Activated effector memory CD4-positive, alpha-beta T cell treated with anti-CD3 and anti-CD28 coated beads, Interleukin-2, amount 50 U/mL, for 16 hours (primary cell): ENCODE measurements around the gene SLC36A2.
"Not testable (repeated sequence)": the region's sequence is repeated elsewhere in the genome, so short reads cannot be mapped to it uniquely, and the experiment has no call there.

Source experiments
- DNase-seq: peaks from one replicate; pipeline ENCODE4 v3.0.0-alpha.2; 2020

The SLC36A2 gene

DNA sequence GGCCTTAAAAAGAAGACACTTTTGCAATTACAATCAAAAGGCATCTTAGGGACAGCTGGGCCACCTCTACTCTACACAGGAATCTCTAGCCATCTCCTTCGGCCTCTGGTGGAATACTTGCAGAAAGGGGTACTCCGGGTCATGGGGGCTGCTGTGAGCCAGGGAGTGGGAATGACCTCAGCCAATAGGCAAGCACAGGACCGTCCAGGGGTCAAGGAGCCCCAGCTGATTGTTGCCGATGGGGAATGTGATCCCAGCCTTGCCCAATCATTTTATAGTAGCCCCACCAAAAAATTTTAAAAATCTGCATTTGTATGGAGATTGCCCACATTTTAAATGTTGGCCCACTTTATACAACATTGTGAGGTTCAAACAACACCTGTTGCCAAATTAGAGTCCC is 26.9 kb downstream of the SLC36A2 start:
- DNase-seq, result no peak

GRCh38 chr5:151318850-151319732 is 28.3 kb downstream of the SLC36A2 start:
- DNase-seq, result no peak

GRCh38 chr5:151317871-151318270 is 29.5 kb downstream of the SLC36A2 start:
- no peak for DNase-seq

DNA sequence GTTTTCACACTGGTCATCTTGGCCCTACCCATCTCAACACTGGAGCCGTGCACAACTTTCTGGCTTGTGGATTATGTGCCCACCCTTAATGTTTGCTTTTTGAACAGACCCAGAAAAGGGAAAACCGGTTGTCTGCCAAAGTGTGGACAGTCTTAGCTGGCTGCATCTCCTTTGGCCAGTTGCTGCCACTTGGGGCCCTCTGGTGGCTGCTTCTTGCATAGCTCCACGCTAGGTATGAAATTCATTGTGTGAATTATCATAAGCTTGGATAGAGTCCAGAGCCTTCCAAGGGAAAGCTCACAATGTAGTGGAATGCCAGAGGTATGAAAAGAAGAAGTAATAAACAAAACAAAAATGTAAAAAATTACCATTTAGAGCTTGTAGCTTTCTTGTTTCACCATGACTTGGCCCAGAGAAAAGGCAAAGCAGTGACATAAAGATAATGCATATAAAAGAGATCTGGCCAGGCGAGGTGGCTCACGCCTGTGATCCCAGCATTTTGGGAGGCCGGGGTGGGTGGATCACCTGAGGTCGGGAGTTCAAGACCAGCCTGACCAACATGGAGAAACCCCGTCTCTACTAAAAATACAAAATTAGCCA is 31.3 kb downstream of the SLC36A2 start:
- peak; percentile 75 for DNase-seq

DNA sequence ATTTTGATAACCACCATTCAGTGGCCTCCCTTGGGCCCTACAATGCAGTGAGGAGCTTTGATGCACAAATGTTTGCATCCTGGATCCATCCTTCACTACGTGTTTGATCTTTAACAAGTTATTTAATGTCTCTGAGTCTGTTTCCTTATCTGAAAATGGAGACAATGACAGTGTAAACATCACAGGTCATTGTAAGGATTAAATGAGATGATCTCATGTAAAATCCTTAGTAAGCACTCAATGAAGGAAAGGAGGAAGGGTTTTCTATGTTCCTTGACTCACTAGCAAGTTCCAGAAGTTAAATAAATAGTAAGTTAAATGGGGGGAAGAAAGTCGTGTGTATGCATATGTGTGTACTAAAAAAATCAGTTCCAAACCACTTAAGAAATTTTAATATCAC is 34.0 kb downstream of the SLC36A2 start:
- no peak for DNase-seq

DNA sequence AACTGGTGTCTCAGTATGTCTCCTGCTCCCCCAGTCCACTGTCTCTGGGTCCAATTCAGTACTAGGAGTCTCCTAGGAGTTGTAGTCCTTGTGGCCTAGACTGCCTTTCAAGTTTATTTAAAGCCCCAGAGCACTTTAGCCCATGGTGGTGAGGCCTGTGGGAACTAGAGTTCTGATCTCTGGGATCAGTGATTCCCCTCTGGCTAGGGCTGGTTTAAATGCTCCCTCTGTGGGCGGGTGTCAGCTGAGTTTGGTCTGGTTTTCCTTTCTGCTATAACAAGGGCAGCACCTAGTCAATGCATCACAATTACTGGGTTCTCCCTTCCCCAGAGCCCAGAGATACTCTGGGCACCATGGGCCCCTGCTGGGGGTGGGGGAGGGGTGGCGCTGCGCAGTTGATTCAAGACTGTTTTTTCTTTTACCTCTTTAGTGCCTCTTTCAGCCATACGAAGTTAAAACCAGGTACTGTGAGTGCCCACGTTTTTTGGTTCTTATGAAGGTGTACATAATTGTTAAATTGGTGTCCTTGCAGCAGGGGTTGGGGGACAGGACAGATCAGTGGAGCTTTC is 34.5 kb downstream of the SLC36A2 start:
- DNase-seq, result no peak

GRCh38 chr5:151310932-151311331 is 36.4 kb downstream of the SLC36A2 start:
- DNase-seq, result no peak

DNA sequence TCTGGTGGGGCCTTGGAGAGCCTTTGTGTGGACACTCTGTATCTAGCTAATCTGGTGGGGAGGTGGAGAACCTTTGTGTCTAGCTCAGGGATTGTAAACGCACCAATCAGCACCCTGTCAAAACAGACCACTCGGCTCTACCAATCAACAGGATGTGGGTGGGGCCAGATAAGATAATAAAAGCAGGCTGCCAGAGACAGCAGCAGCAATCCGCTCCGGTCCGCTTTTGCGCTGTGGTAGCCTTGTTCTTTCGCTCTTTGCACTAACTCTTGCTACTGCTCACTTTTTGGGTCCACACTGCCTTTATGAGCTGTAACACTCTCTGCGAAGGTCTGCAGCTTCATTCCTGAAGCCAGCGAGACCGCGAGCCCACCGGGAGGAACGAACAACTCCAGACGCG is 37.5 kb downstream of the SLC36A2 start:
- not testable (repeated sequence) for DNase-seq

GRCh38 chr5:151309266-151309665 is 38.1 kb downstream of the SLC36A2 start:
- not testable (repeated sequence) for DNase-seq

- no peak for DNase-seq
These were observed 43.7 kb downstream of the SLC36A2 start, which contains the start of gene SLC36A3 for GRCh38 chr5:151303666-151304065. TSS of gene SLC36A3 (minus strand) at chr5:151303766. CDS start at chr5:151303354, 412 bp downstream.

DNA sequence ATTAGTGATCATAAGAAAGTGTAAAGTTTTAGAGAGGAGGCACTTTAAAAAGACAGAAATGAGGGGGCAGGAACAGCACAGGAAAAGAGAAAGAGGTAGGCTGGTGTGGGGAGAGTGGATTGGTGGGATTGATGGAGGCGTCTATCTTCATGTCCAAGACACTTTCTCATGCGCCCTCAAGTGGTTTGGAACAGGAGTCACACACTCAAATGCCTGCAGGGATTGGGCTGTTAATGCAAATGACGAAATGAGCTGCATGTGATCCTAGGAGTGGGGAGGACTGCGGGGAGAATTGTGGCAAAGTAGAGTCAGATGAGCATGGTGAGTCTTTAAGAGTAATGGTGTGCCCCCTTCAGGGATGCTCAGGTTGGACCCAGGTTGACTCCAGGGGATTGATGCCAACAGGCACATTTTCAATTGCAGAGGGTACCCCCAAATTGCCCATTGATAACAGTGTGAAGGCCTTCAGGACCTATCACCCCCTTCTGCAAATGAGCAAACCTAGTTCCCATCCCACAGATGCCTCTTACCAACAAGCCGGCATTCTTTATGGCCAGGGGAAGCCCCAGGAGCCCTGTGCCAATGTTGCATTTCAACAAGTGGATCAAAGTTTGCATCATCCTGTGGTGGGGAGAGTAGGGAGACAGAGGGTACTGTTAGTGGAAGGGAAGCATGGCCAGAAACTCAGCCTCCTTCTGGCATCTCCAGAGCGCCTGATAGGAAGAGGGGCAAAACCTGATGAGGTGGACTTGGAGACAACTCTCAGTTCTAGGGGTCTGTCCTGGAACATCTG is 49.1 kb downstream of the SLC36A2 start:
- DNase-seq, result no peak

DNA sequence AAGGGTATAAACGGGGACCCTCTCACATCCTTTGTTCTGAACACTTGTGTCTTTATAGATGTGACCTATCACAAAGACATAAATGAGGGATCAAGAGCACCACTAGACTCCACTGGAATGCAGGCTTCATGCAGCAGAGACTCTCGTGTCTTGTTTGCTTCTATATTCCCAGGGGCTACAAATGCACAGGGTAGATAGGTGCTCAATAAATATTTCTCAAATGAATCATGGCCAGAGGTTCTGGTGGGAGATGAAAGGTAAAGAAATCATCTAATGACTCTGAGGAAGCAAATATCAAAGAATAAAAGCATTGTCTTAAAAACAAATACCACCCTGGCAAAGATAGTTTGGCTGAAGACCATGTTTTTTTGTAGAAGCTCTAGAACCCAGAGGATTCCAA is 50.4 kb downstream of the SLC36A2 start:
- DNase-seq, result no peak

DNA sequence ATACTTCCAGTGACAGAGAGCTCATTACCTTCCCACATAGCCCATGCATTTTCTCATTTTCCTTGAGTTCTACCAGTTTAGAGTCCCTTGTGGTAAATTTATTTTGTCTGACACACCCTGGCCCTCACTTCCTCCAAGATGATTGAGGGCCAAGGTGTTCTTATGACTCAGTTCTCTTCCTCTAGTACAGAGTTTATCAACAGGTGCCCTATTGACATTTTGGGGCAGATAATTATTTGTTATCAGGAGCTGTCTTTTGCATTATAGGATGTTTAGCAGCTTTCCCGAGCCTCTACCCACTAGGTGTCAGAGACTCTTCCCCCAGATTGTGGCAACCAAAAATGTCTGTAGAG is 50.9 kb downstream of the SLC36A2 start:
- no peak for DNase-seq

DNA sequence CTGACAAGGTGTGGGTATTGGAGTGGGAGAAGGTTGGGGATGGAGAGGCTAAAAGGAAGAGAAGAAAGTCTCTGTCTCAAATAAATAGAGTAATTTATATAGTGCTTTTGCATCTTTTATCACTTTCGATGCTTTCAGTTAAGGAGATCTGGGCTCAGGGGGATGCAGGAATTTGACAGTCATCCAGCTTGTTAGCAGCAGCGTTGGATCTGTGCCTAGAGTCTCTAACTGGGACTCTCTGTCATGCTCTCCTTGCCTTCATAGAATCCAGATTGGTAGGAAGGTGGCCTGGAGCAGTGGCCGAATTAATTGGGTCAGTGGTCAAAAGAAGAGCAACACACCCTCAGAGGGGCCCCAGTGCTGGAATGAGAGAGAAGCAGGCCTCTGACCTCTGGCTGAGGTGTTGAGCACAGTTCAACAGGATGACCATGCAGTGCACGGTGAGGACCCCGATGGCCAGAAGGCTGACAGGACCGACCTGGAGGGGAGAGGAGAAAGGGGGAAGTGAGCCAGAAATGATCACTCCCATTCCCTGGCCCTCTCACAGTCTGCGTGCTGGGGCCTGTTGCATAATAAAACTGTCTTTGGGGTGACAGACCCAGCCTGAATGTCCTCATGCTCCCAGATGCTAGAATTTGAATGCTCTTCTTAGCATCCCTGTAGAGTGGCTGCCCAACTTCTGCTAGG is 51.4 kb downstream of the SLC36A2 start:
- no peak for DNase-seq

GRCh38 chr5:151295138-151295537 is 52.2 kb downstream of the SLC36A2 start:
- DNase-seq, result no peak

DNA sequence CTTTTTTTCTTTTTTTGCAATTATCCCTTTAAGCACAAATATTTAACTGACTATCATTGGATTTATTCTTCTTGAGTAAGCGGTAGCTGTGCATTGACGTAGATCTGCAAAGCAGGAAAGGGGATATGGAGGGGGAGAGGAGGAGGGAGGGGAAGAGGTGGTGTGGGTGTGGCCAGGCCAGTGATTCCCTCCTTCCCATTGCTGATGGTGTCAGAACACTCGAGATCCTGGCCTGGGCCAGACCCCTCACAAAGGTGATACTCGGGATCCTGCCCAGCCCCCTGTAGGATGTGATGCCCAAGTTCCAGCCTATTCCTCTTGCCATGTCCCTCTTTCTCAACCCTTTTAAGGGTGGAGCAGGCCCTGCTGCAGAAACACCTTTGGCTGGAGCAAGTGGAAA is 53.7 kb downstream of the SLC36A2 start:
- DNase-seq, result no peak

GRCh38 chr5:151288180-151288579 is 59.2 kb downstream of the SLC36A2 start:
- no peak for DNase-seq

GRCh38 chr5:151286246-151286645 is 61.1 kb downstream of the SLC36A2 start:
- DNase-seq, result no peak

DNA sequence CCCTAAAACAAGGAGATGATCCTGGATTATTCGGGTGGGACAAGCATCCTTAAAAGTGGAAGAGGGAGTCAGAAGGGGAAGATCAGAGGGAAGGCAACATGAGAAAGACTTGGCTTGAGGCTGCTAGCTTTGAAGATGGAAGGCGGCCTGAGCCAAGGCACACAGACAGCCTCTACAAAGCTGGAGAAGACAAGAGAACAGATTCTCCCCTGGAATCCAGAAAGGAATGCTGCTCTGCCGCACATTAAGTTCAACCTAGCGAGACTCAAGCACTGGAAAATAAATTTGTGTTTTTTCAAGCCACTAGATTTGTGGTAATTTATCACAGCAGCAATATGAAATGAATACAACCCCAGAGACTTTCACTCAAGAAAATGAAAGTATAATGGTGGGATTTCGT is 61.7 kb downstream of the SLC36A2 start:
- DNase-seq, result no peak

- no peak for DNase-seq
These were observed 62.9 kb downstream of the SLC36A2 start for GRCh38 chr5:151284392-151284967.

DNA sequence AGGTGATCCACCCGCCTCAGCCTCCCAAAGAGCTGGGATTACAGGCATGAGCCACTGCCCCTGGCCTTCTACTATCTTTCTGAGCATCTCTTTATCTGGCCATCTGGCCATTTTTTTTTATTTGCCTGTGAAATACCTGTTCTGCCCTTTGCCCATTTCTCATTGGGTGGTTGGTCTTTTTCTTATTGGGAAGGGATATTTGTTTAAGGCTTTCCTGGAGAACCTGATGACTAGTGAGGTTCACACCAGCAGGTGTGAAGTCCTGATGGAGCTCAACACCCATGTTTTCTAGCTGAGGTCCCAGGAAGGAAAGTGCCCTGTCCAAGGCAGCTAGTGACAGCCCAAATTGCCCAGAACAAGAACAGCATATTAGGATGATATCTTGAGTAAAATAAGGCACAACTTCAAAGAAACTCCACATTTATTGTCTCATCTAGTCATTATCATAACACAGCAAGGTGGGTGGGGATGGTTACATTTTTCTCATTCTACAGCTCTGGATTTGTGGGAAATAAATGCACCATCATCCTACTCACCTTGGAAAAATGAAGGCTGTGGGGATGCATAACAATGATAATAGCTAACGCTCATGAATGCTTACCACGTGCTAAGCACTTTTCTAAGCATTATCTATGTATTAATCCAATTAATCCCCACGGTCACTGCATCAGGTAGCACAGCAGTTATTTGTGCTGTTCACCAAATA is 64.1 kb downstream of the SLC36A2 start:
- DNase-seq, result no peak
